NCI-H1930 (cell line): ENCODE data around the gene MYO10.
"Not testable (repeated sequence)": the region's sequence is repeated elsewhere in the genome, so short reads cannot be mapped to it uniquely, and the experiment has no call there.

Experiments
- DNase-seq, 2 experiments: peaks; one replicate each; lab custom pipeline; 2025; lab: John Stamatoyannopoulos, UW

Gene MYO10

DNA sequence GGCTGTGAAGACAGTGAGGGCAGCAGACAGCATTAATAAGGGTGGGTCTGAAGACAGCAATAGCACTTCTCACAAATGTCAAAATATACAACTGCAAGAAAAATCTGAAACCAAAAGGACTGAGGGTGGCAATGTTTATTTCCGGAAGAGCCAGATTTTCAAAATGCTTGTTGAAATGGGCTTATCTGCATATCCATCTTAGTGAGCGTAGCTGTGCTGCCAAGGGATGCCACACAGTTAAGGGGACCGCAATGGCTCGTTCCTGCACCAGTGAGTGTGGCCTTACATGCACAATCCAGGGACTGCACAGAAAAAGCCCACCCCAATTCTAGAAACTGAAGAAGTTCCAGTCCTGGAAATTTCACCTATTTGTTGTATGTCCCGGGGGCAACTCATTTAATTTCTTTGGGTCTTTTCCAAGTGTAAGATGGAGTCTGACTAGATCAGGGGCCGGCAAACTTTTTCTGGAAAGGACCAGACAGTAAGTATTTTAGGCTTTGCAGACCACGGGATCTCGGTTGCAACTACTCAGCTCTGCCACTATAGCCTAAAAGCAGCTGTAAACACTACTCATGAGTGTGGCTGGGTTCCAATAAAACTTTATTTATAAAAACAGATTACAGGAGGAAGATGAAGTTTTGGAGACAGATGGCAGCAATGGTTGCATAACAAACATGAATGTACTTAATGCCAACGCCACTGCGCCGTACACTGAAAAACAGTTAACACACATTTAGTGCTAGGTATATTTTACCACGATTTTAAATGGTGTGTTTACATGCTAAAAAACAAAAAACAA is 154.1 kb downstream of the MYO10 start:
- DNase-seq = no peak

DNA sequence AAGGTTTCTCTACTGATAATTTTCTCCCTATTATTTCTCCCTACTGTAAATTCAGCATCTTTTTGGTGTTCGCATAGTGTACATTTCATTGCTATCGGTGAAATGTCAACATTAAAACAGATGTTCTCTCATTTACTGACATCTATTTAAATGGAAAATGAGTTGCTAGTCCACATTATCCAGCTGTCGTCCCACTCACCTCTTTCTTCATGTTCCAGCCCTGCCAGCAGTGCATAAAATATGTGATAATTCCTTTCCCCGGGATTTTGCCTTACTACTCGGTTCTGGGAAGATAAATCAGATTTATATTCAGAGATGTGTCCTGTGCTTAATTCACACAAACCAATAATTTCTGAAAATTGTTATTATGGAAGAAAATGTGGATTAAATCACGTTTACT is 155.8 kb downstream of the MYO10 start:
- DNase-seq = no peak

DNA sequence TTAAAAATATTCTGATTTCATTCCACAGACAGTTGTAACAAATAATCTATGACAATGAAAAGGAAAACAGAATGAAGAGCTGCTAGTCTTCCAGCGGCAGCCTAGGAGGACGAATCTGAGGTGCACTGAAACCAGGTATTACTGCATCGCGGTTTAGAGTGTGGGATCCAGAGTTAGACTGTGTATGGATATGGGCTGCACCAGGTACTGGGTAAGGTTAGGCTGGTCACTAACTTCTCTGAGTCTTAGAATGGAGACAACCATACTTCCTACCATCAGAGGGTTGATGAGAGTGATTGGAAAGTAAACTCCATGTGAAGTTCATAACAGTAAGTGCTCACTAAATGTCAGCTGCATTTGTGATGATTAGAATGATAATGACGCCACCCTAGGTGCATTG is 158.7 kb downstream of the MYO10 start:
- no peak for DNase-seq

DNA sequence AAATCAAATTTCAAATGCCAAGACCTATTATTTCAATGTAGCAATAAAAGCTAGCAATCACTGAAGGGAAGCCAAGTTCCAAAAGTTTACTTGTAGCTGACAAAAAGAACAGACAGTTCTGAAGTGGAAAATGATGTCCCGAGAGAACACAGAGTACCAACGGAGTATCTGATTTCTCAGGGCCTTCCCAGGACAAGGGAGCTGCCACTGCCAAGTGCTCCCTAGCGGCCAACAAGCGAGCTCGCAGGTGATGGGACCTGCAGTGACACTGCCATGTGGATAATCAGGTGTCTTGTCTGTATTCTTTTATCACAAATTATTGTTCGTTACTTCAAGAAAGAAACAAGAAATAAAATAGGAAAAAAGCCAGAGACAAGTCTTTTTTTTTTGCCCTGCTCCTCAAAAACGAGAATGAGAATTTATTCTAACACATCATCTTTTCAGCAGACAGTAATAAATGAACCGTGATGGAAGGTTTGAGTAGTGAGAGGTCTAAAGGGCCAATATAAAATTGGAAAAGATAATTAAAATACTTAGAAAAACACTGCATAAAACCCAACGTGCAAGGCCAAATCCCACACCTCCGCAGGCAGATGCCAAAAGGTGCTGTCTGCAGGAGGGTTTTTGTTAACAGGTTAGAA is 159.4 kb downstream of the MYO10 start:
- DNase-seq = peak; percentile 74 to 78

DNA sequence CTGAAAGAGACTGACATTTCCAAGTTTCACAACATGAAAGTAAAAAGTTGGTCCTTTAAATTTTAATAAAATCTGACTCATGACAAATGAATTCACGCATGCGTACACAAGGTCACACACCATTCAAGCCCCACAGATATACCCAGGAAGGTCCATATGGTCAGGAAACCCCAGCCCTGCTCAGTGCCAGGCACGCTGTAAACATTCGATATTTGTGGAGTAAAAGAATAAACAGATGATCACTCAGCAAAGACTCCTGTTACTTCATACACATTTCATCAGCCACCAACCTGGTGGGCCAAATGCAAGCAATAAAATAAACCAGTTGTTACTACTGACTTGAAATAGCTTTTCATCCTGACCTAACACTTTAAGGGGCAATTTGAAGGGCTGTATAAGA is 161.3 kb downstream of the MYO10 start:
- DNase-seq = peak in 1 of 2 experiments; percentile 79

DNA sequence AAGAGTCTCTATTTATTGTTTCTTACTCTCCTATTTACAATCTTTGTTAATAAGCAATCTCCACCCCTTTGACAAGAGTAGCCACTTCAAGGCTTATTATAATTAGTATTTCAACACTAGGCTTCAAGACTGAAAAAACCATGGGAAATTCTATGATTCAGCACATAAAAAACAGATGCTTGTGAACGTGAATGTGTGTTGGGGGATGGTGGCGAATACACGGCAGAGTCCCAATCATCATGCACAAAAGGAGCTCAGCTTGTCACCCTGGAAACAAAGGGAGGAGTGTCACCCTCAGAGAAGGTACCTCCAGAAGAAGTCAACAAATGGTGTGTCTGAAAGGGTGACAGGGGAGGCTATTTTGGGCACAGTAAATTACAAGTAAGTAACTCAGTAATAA is 162.1 kb downstream of the MYO10 start:
- peak; percentile 58 to 67 for DNase-seq

DNA sequence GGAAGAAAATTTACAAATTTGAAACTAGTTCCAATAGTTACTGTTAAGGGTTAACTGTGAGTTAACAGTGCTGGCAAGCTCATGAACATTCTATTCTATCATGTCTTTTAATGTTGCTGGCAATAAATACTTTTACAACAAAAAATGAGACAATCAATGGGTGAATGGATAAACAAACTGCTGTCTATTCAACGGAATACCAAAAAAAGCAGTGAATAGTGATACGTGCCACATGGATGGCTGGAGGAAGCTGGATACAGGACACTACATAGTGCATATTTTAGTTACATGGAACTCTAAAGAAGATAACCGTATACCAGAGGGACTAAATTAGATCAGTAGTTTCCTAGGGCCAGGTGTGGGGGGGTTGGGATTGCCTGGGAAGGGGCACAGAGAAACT is 163.5 kb downstream of the MYO10 start:
- DNase-seq = no peak

DNA sequence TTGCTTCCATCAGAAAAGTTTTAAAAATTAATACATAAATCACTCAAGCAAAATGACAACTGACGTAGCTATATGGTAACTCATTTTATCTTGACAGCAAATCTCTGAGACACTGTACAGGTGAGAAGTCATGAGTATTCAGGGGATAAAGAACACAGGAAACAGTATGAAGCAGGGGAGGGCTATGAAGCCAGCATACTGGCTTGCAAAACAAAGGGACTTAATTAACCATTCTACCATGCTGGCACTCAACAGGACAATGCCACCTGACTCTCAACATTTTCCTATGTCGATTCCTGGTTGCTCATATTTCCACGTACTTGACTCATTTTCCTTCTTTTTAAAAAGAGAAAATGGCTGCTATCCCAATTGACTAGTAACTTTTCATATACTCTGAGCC is 167.9 kb downstream of the MYO10 start:
- DNase-seq = no peak

DNA sequence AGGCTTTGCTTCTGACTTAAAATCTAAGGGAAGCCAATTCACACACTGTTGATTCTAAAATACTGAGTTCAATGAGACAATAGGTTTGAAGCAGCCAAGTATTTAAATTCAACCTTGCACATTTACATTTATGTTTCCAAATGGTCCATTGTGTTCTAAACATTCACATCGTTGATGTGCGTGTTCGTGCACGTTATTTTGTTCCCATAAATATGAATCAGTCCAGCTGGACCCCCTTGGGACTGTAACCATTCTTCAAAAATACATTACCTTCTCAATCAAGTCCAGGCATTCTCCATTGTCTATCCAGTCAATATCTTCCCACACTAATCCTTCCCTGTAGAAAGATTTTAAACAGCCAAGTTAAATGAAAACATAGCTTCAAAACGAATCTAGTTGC is 172.9 kb downstream of the MYO10 start:
- DNase-seq = no peak

DNA sequence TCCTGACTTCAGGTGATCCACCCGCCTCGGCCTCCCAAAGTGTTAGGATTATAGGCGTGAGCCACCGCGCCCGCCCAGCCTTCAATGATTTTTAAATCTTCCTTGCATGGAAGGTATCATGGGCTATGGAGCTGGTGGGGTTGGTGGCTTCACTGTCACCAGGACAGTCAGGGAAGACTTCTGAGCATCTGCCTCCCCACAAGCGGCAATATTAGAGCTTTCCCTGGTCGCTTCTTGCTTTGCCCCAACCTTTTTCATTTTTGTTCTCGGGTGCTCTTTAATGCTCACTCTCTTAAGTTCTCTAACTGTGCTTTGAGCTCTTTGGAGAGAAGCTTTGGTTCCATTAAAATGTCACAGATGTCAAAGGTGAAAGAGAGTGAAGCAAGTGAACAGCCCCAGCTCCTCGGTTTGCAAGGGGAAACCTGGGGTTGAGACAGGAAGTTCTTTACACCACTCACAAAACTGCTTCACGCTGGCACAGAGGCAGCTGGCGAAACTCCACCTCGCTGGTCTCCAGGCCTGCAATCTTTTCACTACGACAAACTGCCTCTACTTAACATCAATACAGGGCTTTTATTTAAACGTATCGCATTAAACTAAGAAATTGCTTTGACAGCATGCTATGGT is 176.8 kb downstream of the MYO10 start:
- DNase-seq = no peak

DNA sequence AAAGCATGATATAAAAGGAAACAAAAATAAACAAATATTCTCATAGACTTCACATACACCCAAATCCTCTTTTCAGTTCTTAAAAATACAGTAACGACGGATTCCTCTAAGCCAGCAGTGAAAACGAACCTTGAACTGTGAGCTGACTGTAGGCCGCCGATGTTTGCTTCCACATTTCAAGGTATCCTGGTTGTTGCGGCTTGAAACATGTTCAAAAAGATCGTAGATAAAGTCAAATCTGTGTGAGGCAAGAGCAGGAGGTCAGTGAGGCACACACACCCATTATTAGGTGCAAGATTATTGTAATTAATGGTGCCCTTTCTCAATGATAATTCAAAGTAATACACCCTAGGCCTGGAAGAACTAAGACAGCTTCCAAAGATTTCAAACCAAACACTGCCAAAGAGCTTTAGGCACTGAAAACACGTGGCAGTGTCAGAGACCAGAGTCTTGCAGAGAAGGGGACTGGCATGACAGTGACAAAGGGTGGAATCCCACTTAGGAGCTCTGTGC is 178.0 kb downstream of the MYO10 start:
- DNase-seq = no peak

DNA sequence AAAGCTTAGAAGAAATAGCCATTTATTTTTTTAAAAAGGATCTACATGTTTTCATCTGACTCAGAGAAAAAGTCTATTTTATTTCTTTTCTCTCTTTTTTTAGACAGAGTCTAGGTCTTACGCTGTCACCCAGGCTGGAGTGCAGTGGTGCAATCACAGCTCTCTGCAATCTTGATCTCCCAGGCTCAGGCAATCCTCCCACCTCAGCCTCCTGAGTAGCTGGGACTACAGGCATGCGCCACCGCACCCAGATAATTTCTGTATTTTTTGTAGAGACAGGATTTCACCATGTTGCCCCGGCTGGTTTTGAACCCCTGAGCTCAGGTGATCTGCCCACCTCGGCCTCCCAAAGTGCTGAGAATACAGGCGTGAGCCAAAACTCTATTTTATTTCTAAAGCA is 178.5 kb downstream of the MYO10 start:
- DNase-seq = not testable (repeated sequence)

DNA sequence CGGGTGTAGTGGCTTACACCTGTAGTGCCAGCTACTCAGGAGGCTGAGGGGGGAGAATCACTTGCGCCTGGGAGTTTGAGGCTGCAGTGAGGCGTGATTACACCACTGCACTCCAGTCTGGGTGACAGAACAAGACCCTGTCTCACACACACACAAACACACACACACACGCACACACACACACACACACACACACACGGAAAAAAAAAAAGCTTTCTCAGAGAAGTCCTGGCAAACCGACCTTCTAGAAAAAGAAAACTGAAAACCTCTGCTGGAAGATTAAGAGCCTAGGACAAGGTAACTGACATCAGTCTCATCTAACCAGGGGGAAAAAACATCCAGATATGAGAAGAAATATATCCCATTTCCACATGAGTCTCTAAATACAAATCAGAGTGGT is 178.9 kb downstream of the MYO10 start:
- no peak for DNase-seq

DNA sequence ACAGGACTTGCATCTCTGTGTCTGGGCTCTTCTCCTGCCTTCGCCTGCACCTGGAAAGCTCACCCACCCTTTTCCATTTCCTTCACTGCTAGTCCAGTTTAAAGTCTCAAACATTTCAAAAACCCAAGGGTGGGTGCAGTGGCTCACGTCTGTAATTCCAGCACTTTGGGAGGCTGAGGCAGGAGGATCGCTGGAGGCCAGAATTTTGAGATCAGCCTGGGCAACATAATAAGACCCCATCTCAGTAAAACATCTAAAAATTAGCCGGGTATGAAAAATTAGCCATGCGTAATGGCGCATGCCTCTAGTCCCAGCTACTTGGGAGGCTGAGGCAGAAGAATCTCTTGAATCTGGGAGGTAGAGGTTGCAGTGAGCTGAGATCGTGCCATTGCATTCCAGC is 179.4 kb downstream of the MYO10 start:
- DNase-seq = no peak

DNA sequence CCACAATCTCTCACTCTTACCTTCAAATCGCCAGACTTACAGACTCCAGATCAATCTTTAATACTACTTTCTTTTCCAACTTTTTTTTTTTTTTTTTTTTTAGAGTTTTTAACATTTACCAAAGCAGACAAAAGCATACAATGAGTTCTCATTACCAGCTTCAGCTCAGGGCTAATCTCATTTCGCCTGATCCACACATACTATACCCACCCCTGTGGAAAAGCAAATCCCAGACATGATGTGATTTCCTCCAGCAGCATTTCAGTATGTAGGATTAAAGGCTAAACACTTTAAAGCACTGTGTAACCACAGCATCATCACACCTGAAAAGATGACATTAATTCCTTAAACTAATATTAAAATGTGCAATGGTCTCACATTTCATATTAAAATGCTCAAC is 180.4 kb downstream of the MYO10 start:
- DNase-seq = no peak

DNA sequence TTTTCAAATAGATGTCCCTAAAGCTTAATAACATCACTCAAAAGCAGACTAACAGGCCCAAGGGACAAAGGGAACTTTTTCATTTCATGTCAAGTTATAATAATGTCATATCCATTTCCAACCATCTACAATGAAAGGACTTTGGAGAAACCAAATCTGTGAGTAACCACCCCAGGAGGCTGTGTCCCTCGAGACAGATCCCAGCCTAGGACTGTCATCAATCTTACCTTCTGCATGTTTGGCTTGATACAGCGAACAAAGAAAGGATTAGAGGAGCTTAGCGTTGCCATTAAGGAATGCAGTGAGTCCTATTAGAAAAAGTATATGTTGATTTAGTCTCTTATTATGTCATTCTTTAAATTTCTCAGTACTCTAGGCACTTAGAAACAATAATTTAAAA is 181.5 kb downstream of the MYO10 start:
- DNase-seq = no peak

DNA sequence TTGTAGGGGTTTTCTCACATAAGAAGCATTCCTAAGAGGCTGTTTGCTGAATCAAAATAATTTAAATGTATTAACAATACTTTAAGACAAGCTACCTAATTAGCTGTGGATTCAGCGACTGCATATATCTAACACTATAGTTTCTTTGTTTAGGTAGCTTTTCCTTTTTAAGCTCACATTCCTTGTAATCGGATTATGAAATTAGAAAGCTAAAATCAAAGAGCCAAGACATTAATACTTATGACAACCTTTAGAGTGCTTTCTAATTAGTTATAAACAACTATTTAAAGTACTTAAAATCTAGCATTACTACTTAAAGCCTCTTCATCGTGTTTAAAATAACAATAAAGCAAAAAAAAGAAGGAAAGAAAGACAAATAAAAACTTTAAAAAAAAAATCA is 182.0 kb downstream of the MYO10 start:
- no peak for DNase-seq

DNA sequence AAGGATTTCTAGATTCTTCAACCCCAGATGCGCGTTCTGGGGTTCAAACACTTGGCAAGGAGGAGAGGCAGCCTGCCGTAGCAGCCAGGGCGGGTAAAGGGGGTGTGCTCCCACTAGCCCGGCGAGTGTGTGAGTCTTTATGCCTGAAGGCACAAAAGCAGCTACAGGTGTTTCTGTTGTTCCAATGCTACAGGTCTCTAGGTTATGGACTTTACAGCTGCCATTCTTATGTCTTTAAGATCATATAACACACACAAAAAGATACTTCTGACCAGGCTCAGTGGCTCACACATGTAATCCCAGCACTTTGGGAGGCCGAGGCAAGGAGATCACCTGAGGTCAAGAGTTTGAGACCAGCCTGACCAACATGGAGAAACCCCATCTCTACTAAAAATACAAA is 185.6 kb downstream of the MYO10 start:
- no peak for DNase-seq

DNA sequence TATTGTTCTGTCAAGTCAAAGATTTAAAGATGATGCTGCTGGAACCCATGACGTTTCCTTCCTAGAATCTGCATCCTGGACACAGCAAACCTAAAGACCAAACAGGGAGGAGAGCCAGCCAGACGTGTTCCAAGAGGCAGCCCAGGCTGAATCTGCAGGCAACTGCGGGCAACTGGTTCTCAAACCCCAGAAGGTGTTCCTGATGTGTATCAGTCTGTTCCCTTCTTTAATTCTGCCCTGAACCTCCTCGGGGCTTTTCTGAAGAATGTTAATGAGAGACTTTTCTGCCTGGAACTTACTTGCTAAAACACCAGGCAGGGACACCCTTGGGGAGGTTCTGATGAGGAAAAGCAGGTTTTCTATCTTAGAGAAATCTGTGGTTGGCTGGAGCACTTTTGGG is 186.5 kb downstream of the MYO10 start:
- no peak for DNase-seq

DNA sequence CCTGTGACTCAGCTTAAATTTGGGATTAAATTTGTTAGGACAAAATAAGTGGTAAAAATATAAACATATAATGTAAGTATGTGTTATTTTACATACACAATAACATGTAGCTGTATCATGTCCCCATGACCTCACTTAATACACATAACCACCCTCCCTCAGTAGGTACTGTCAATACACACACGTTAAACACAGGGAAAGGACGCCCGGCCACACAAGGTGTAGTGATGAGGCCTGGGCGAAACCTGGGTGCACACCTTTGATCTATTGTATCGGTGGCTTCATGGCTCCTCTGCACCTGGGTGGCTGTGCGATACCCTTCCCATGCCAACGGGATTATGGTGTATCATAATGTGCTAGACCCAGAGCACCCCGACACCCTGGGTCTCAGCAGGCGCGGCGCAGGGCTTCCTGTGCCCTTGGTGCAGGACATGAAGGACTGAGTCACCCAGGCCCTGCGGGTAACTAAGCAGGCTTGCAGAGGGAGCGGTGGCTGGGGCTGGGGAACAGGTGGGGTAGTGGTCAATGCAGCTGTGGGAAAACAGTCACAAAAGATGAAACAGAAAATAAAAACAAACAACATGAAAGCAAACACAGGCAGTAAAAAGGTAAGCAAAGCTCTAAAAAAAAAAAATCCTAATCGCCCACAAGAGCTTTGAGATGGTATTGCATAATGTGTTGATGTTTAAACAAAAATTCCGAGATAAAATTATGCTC is 191.8 kb downstream of the MYO10 start:
- DNase-seq = no peak

DNA sequence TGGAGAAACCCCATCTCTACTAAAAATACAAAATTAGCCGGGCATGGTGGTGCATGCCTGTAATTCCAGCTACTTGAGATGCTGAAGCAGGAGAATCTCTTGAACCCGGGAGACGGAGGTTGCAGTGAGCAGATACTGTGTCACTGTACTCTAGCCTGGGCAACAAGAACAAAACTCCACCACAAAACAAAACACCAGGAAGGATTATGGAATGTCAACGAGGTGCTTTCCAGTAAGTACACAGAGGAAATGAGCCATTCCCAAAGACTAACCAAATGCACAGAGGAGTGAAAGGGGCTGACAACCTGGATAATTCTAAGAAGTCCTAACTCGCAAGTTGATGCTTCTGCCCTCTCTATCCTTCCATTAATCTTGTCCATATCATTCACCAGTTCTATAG is 193.2 kb downstream of the MYO10 start:
- no peak for DNase-seq

DNA sequence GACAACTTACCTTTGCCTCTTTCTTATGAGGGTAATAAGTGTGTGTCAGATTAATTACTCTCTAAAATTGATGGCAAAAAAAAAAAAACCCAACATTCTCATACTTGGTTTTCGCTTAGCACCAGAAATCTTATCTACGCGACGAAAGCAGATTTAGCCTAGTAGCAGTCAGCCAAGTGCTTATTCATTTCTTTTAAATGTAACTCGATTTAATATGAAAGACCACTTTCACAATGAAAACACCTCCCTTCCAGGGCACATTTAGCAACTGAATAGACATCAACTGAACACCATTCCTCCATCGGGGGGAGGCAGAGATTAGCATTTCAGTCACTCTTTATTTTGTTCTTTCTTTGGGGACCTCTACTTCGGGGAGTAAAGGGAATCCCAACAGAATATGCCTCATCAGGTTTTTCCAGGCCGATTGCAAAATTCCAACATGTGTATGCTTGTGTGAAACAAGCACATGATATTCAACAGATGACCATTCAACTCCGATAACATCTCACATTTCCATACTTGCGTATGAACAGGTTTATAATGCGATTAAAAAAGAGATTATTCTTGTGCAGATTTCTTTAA is 195.2 kb downstream of the MYO10 start:
- peak in 1 of 2 experiments; percentile 35 for DNase-seq
